C4-2B (cell line): ENCODE results near the gene TPM4.

Experiments used
- CTCF ChIP-seq: fragments of 450-650 bp; conservative IDR thresholded peaks from 2 replicates; pipeline ENCODE4 v1.5.1; 2017; ENCODE audit warnings: mild to moderate bottlenecking
- ZFX ChIP-seq: fragments of 450-650 bp; IDR thresholded peaks from 2 replicates; pipeline ENCODE4 v1.6.1; 2017

GRCh38 chr19:16051254-16052025 is 24.9 kb upstream of the TPM4 start:
- TF ChIP-seq CTCF (no peak), ZFX (no peak)
